Upper lobe of right lung (tissue), 1 donor: Measurements from ENCODE around the gene PRDM10. TPM values are rescaled to one million over a fixed set of nuclear protein-coding genes. Genes with fewer than 3 reads are reported as not detected.

Experiments
- ATAC-seq: fragments of 200-7000 bp; cut with Tn5 transposase; one replicate; pipeline ENCODE4 v1.9.1; 2020; ENCODE audit warnings: mild to moderate bottlenecking, moderate library complexity
- DNase-seq: peaks from one replicate; pipeline ENCODE4 v3.0.0-alpha.2; 2020
- H3K27ac ChIP-seq: fragments of 200-600 bp; one replicate; pipeline ENCODE4 v1.8.0; 2022
- H3K27me3 ChIP-seq: fragments of 200-600 bp; one replicate; pipeline ENCODE4 v1.8.0; 2022; ENCODE audit warnings: mild to moderate bottlenecking
- H3K36me3 ChIP-seq: fragments of 200-600 bp; one replicate; pipeline ENCODE4 v1.8.0; 2022
- H3K4me1 ChIP-seq: fragments of 200-600 bp; one replicate; pipeline ENCODE4 v1.8.0; 2022
- H3K4me3 ChIP-seq: fragments of 200-600 bp; one replicate; pipeline ENCODE4 v1.8.0; 2022; ENCODE audit warnings: mild to moderate bottlenecking
- H3K9me3 ChIP-seq: fragments of 200-600 bp; one replicate; pipeline ENCODE4 v1.8.0; 2022
- intact Hi-C: fragments of 100-400 bp; cut with DNase I; formaldehyde crosslinking; loops from one replicate; pipeline ENCODE4 v1.11.0; 2022
- long read RNA-seq: library from polyadenylated mRNA; unstranded; transcript quantifications from one replicate; pipeline ENCODE4 v2.0.0, GENCODE V29; 2021
- total RNA-seq: library from RNA; stranded (reverse); fragmentation: NEBNext Ultra II Directional; extraction: Animal tissue kit (Norgen Biotek cat#: 25700); gene quantifications from one replicate; pipeline ENCODE4 v1.2.1, GENCODE V29; 2021
- TF ChIP-seq, protein P1 (sequence below): fragments of 200-600 bp; IDR thresholded peaks from one replicate; pipeline ENCODE4 v1.8.0; 2022; ENCODE audit warnings: antibody characterized with exemption
- donor health status: DM: no; HTN: yes; CAD: no; lungs with severe emphysema.

PRDM10 gene, protein sequence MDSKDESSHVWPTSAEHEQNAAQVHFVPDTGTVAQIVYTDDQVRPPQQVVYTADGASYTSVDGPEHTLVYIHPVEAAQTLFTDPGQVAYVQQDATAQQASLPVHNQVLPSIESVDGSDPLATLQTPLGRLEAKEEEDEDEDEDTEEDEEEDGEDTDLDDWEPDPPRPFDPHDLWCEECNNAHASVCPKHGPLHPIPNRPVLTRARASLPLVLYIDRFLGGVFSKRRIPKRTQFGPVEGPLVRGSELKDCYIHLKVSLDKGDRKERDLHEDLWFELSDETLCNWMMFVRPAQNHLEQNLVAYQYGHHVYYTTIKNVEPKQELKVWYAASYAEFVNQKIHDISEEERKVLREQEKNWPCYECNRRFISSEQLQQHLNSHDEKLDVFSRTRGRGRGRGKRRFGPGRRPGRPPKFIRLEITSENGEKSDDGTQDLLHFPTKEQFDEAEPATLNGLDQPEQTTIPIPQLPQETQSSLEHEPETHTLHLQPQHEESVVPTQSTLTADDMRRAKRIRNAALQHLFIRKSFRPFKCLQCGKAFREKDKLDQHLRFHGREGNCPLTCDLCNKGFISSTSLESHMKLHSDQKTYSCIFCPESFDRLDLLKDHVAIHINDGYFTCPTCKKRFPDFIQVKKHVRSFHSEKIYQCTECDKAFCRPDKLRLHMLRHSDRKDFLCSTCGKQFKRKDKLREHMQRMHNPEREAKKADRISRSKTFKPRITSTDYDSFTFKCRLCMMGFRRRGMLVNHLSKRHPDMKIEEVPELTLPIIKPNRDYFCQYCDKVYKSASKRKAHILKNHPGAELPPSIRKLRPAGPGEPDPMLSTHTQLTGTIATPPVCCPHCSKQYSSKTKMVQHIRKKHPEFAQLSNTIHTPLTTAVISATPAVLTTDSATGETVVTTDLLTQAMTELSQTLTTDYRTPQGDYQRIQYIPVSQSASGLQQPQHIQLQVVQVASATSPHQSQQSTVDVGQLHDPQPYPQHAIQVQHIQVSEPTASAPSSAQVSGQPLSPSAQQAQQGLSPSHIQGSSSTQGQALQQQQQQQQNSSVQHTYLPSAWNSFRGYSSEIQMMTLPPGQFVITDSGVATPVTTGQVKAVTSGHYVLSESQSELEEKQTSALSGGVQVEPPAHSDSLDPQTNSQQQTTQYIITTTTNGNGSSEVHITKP
- 15.7 TPM for total RNA-seq
- long read RNA-seq, full-length matches to known transcripts, result 1 of 9 reads
- long read RNA-seq, partial matches to known transcripts, result 4 of 9 reads
- long read RNA-seq, other reads (novel, unspliced or antisense), result 4 of 9 reads

DNA sequence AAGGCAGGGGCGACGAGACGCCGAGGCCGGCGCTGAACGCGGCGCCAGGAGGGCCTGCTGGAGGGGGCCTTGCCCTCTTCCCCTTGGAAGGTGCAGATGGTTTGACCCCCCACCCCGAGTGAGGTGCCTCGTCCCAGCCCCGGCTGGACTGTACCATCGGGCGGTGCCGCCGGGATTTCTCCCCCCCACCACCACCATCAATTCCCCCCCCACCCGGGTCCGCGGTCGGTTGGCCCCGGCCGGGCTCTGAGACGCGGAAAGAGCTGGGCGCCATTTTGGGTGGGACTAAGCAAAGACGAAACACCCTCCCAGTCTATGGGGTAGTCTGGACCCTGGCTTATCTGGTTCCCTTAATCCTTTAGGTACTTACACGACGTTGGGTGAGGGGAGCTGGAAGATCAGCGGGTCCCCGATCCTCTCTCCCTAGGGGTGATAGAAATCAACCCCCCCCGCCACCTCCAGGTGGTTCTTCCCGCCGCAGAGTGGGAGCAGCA lies at the start of gene PRDM10:
Gene PRDM10 (minus strand): TSS at position 484 of the 494 bp plus-strand sequence. CDS start 41,871 bp downstream, outside the sequence.
- peaks cover 17% of the 10 kb centered on the region for H3K4me1 ChIP-seq
- no peaks in the 10 kb centered on the region for H3K9me3 ChIP-seq
- no peaks in the 10 kb centered on the region for H3K36me3 ChIP-seq
- no peaks in the 10 kb centered on the region for H3K27me3 ChIP-seq
- intact Hi-C loops, result no loop called here
- peak within 1 kb of the TSS; percentile 81 for H3K4me3 ChIP-seq
- DNase-seq, result peak; percentile 96
- peak within 1 kb of the TSS; percentile 100 for H3K27ac ChIP-seq
- ATAC-seq, result peak; percentile 89
- TF ChIP-seq, protein P1, sequence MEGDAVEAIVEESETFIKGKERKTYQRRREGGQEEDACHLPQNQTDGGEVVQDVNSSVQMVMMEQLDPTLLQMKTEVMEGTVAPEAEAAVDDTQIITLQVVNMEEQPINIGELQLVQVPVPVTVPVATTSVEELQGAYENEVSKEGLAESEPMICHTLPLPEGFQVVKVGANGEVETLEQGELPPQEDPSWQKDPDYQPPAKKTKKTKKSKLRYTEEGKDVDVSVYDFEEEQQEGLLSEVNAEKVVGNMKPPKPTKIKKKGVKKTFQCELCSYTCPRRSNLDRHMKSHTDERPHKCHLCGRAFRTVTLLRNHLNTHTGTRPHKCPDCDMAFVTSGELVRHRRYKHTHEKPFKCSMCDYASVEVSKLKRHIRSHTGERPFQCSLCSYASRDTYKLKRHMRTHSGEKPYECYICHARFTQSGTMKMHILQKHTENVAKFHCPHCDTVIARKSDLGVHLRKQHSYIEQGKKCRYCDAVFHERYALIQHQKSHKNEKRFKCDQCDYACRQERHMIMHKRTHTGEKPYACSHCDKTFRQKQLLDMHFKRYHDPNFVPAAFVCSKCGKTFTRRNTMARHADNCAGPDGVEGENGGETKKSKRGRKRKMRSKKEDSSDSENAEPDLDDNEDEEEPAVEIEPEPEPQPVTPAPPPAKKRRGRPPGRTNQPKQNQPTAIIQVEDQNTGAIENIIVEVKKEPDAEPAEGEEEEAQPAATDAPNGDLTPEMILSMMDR, result no peak

DNA sequence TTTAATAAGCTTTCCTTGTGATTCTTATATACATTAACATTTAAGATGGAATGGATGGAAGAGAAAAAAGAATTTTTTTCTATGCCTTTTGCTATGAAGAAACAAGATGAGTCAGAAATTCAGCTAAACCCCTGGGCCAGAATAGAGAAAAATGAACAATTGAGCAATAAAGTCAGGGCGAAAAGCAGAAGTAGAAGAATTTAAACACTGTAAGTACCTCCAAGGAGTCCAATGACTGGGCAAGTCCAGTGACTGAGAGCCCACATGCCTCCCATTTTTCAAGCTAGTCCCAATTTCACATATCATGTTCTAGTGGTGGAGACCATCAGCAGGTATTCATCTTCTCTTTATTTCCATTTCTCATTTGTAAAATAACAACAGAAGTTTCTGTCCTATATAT lies 48.4 kb upstream of the PRDM10 start:
- H3K4me3 ChIP-seq, result no peak overlapping the region
- no peaks in the 10 kb centered on the region for H3K36me3 ChIP-seq
- no peaks in the 10 kb centered on the region for H3K27me3 ChIP-seq
- ATAC-seq, result peak; percentile 79
- TF ChIP-seq, protein P1, result no peak
- intact Hi-C loops, result no loop called here
- no peaks in the 10 kb centered on the region for H3K4me1 ChIP-seq
- no peaks in the 10 kb centered on the region for H3K9me3 ChIP-seq
- no peak overlapping the region for H3K27ac ChIP-seq
- no peak for DNase-seq

DNA sequence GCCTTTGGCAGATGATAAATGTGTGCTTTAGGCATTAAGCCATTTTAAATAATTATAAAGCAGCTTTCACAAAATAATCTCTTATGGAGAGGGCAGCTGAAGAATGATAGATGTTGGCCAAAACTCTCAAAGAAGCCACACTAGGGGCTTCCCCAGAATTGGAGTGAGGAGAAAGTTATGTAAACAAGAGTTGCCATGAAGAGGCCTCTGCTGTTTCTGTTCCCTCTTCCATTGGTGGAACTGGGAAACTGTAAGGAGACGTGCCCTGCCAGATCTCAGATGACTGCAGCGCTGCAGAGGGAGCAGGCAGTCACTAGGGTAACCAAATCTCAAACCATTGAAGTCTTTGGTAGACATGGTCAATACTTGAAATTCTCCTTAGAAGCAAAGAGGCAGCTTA lies 47.6 kb upstream of the PRDM10 start:
- ATAC-seq, result peak; percentile 87
- DNase-seq, result no peak
- Histone ChIP-seq H3K27me3 (no peaks in the 10 kb centered on the region), H3K27ac (peak overlapping the region; percentile 14), H3K9me3 (no peaks in the 10 kb centered on the region), H3K4me1 (no peaks in the 10 kb centered on the region), H3K36me3 (no peaks in the 10 kb centered on the region), H3K4me3 (no peak overlapping the region)
- TF ChIP-seq, protein P1, result no peak
- intact Hi-C loops, result no loop called here

DNA sequence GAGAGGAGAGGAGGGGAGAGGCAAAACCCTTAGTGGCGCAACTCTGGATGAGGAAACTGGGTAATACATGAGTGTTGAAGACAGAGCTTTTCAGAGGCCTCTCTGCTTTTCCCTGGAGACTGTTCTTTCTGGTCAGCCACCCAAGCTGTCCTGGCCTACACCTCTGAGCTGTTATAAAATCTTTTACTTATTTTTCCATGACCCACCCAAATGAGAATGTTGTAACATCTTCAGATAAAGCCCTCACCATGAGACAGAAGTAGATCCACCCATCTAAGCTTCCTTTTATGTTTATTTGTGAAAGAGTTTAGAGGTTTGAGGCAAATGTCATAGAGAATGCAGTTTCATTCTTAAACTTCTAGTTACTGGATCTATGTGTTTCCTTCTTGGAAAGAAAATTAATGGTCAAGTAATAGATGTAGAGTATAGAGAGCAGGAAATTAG lies 46.7 kb upstream of the PRDM10 start:
- no peak for DNase-seq
- ATAC-seq, result peak; percentile 48

More for the DNA sequence above, 46.7 kb upstream of the PRDM10 start:
- H3K36me3 ChIP-seq, result no peaks in the 10 kb centered on the region
- no peaks in the 10 kb centered on the region for H3K9me3 ChIP-seq
- intact Hi-C loops, result no loop called here
- no peak overlapping the region for H3K4me3 ChIP-seq
- H3K27me3 ChIP-seq, result no peaks in the 10 kb centered on the region
- peak overlapping the region; percentile 3 for H3K27ac ChIP-seq
- no peaks in the 10 kb centered on the region for H3K4me1 ChIP-seq
- TF ChIP-seq, protein P1, result no peak
